A549 treated with Hydrocortisone at 1 μM for 4 hours (cell line): ENCODE measurements around the gene CCDC92. TPM values are rescaled to one million over a fixed set of nuclear protein-coding genes. Genes with fewer than 3 reads are reported as not detected.

Experiments
- total RNA-seq: library from RNA; stranded (reverse); fragments of 200-300 nt; extraction: Qiagen RNA extraction; gene quantifications from 5 replicates; pipeline ENCODE4 v1.2.3, GENCODE V29; 2022

The CCDC92 gene
- total RNA-seq: 20.9 to 27.5 TPM (median 25.9 TPM) in 5 replicates

GRCh38 chr12:123972457-123973401, at the start of gene CCDC92, which contains the start of gene ZNF664:
TSS of gene CCDC92 (minus strand) at chr12:123972831. CDS start at chr12:123944305, 28,526 bp downstream.
TSS of gene ZNF664 (plus strand) at chr12:123973215. CDS start at chr12:124012145, 38,930 bp downstream.

Other genes with a start within 250 kb of the CCDC92 start
- 0.14 to 0.31 TPM (median 0.22 TPM) in 5 replicates for gene DNAH10, start 210.5 kb downstream of the CCDC92 start, total RNA-seq
- gene ZNF664, start 384 bp upstream of the CCDC92 start, total RNA-seq: 53.4 to 73.7 TPM (median 59.6 TPM) in 5 replicates